GM18520 (cell line): ENCODE results near the gene FAM217B.

Experiments used
- ATAC-seq: cut with Tn5 transposase; IDR thresholded peaks from one replicate; pipeline ENCODE4 v1.9.1; 2021; ENCODE audit not compliant: unreplicated experiment

Gene FAM217B

GRCh38 chr20:59972037-59972801 is 32.0 kb downstream of the FAM217B start:
- ATAC-seq, result no peak

GRCh38 chr20:59976156-59976782 is 36.1 kb downstream of the FAM217B start:
- ATAC-seq, result no peak

GRCh38 chr20:59977086-59977485 is 36.9 kb downstream of the FAM217B start:
- ATAC-seq, result no peak

GRCh38 chr20:59983076-59983475 is 42.9 kb downstream of the FAM217B start:
- no peak for ATAC-seq

- no peak for ATAC-seq
These were observed 44.4 kb downstream of the FAM217B start for GRCh38 chr20:59984541-59984940.

GRCh38 chr20:59985164-59985563 is 45.0 kb downstream of the FAM217B start:
- no peak for ATAC-seq

GRCh38 chr20:59985864-59986263 is 45.7 kb downstream of the FAM217B start:
- no peak for ATAC-seq

- ATAC-seq, result no peak
These were observed 46.9 kb downstream of the FAM217B start for GRCh38 chr20:59987135-59987534.

- ATAC-seq, result no peak
These were observed 48.0 kb downstream of the FAM217B start for GRCh38 chr20:59988141-59988540.

- no peak for ATAC-seq
These were observed 52.4 kb downstream of the FAM217B start for GRCh38 chr20:59992526-59993084.

- no peak for ATAC-seq
These were observed 53.7 kb downstream of the FAM217B start for GRCh38 chr20:59993736-59994430.

GRCh38 chr20:59994697-59995122 is 54.5 kb downstream of the FAM217B start:
- ATAC-seq, result no peak

- ATAC-seq, result no peak
These were observed 55.9 kb downstream of the FAM217B start for GRCh38 chr20:59996108-59996507.

GRCh38 chr20:59997896-59998295 is 57.7 kb downstream of the FAM217B start:
- ATAC-seq, result no peak
